GM23338 (cell line): ENCODE measurements around the gene KISS1R. TPM values are rescaled to one million over a fixed set of nuclear protein-coding genes. Genes with fewer than 3 reads are reported as not detected.

Experiments used
- ATAC-seq: fragments of 200-7000 bp; cut with Tn5 transposase; 3 replicates; pipeline ENCODE4 v1.9.1; 2020
- DNase-seq: peaks from one replicate; pipeline ENCODE4 v3.0.0-alpha.2; 2015; ENCODE audit warnings: low spot score
- H2AFZ ChIP-seq: fragments of 200-600 bp; sonication (generic); 2 replicates; pipeline ENCODE4 v1.8.0; 2016; ENCODE audit warnings: antibody characterized with exemption, mild to moderate bottlenecking, moderate library complexity
- H3F3A ChIP-seq: fragments of 200-600 bp; sonication (generic); replicated peaks from 2 replicates; pipeline ENCODE4 v1.8.0; 2017; ENCODE audit warnings: antibody characterized with exemption, mixed run types, low read depth
- H3K27ac ChIP-seq: fragments of 200-600 bp; sonication (generic); 2 replicates; pipeline ENCODE4 v1.6.1; 2016; ENCODE audit warnings: low read depth
- H3K27me3 ChIP-seq: fragments of 200-600 bp; sonication (generic); 2 replicates; pipeline ENCODE4 v1.8.0; 2016; ENCODE audit warnings: mild to moderate bottlenecking, mixed run types, moderate library complexity; ENCODE audit not compliant: insufficient read depth
- H3K36me3 ChIP-seq: fragments of 200-600 bp; sonication (generic); 2 replicates; pipeline ENCODE4 v1.8.0; 2016; ENCODE audit warnings: mild to moderate bottlenecking; ENCODE audit not compliant: insufficient read depth
- H3K4me1 ChIP-seq: fragments of 200-600 bp; sonication (generic); 2 replicates; pipeline ENCODE4 v1.8.0; 2016; ENCODE audit warnings: mild to moderate bottlenecking, moderate library complexity; ENCODE audit not compliant: insufficient read depth
- H3K4me2 ChIP-seq: fragments of 200-600 bp; sonication (generic); 2 replicates; pipeline ENCODE4 v1.7.1; 2017; ENCODE audit warnings: mixed run types
- H3K4me3 ChIP-seq: fragments of 200-600 bp; sonication (generic); 2 replicates; pipeline ENCODE4 v1.6.1; 2016; ENCODE audit warnings: mixed run types
- H3K79me2 ChIP-seq: fragments of 200-600 bp; sonication (generic); replicated peaks from 2 replicates; pipeline ENCODE4 v1.8.0; 2017; ENCODE audit warnings: mild to moderate bottlenecking; ENCODE audit not compliant: insufficient read depth
- H3K9me2 ChIP-seq: fragments of 200-600 bp; sonication (generic); 2 replicates; pipeline ENCODE4 v1.8.0; 2017; ENCODE audit not compliant: insufficient read depth
- H4K20me1 ChIP-seq: fragments of 200-600 bp; sonication (generic); replicated peaks from 2 replicates; pipeline ENCODE4 v1.8.0; 2017; ENCODE audit warnings: mild to moderate bottlenecking; ENCODE audit not compliant: insufficient read depth
- H3K27ac Mint-ChIP-seq: 2 replicates; pipeline ENCODE4 v1.8.0; 2020; ENCODE audit warnings: inconsistent platforms, mild to moderate bottlenecking, moderate library complexity, mixed read lengths
- H3K27me3 Mint-ChIP-seq: 3 replicates; pipeline ENCODE4 v1.8.0; 2022; ENCODE audit warnings: low read depth, mild to moderate bottlenecking, moderate library complexity, mixed read lengths, inconsistent platforms; ENCODE audit not compliant: insufficient read depth, poor library complexity
- H3K36me3 Mint-ChIP-seq: 3 replicates; pipeline ENCODE4 v1.8.0; 2021; ENCODE audit warnings: low read depth, mild to moderate bottlenecking, inconsistent platforms, moderate library complexity, mixed read lengths
- H3K4me1 Mint-ChIP-seq: 3 replicates; pipeline ENCODE4 v1.8.0; 2020; ENCODE audit warnings: mild to moderate bottlenecking, inconsistent platforms, mixed read lengths
- H3K4me3 Mint-ChIP-seq: 3 replicates; pipeline ENCODE4 v1.8.0; 2021; ENCODE audit warnings: moderate library complexity, mild to moderate bottlenecking, inconsistent platforms, mixed read lengths
- H3K9me3 Mint-ChIP-seq: 3 replicates; pipeline ENCODE4 v1.8.0; 2020; ENCODE audit warnings: moderate library complexity, mild to moderate bottlenecking, inconsistent platforms, mixed read lengths
- ETS1 ChIP-seq: IDR thresholded peaks from 2 replicates; pipeline ENCODE4 v1.6.1; 2016; ENCODE audit warnings: antibody characterized with exemption
- JUNB ChIP-seq: IDR thresholded peaks from one replicate; pipeline ENCODE4 v1.6.1; 2016; ENCODE audit warnings: antibody characterized with exemption; ENCODE audit not compliant: unreplicated experiment
- NANOG ChIP-seq: IDR thresholded peaks from 2 replicates; pipeline ENCODE4 v1.6.1; 2016; ENCODE audit warnings: antibody characterized with exemption, borderline replicate concordance
- POLR2AphosphoS5 ChIP-seq: IDR thresholded peaks from 2 replicates; pipeline ENCODE4 v1.6.1; 2016; ENCODE audit warnings: antibody characterized with exemption, low read depth
- STAT1 ChIP-seq: IDR thresholded peaks from one replicate; pipeline ENCODE4 v1.6.1; 2016; ENCODE audit warnings: antibody characterized with exemption; ENCODE audit not compliant: unreplicated experiment
- ZNF114 ChIP-seq: fragments of 250-450 bp; sonication (Bioruptor Pico); IDR thresholded peaks from 2 replicates; pipeline ENCODE4 v1.5.0; 2020; ENCODE audit warnings: mild to moderate bottlenecking, moderate library complexity
- ZNF331 ChIP-seq: fragments of 250-450 bp; sonication (Bioruptor Pico); IDR thresholded peaks from 2 replicates; pipeline ENCODE4 v1.5.0; 2020; ENCODE audit warnings: low read depth, mild to moderate bottlenecking, moderate library complexity
- ZNF462 ChIP-seq: fragments of 250-450 bp; sonication (Bioruptor Pico); IDR thresholded peaks from 2 replicates; pipeline ENCODE4 v1.5.0; 2020; ENCODE audit warnings: mild to moderate bottlenecking, moderate library complexity
- polyA plus RNA-seq: library from polyadenylated mRNA; unstranded; fragments of >200 nt; fragmentation: Nextera tagmentation; extraction: Ambion mirVana; gene quantifications from 2 replicates; pipeline ENCODE4 v1.2.1, GENCODE V29; 2016
- total RNA-seq: library from RNA; depleted of rRNA; stranded (reverse); fragments of >200 nt; shearing (Covaris generic); gene quantifications from 2 replicates; pipeline ENCODE4 v1.2.3, GENCODE V29; 2014

Gene KISS1R
- total and polyA plus RNA-seq, 2 experiments from 2014 or later: 0.78 to 4.0 TPM

DNA sequence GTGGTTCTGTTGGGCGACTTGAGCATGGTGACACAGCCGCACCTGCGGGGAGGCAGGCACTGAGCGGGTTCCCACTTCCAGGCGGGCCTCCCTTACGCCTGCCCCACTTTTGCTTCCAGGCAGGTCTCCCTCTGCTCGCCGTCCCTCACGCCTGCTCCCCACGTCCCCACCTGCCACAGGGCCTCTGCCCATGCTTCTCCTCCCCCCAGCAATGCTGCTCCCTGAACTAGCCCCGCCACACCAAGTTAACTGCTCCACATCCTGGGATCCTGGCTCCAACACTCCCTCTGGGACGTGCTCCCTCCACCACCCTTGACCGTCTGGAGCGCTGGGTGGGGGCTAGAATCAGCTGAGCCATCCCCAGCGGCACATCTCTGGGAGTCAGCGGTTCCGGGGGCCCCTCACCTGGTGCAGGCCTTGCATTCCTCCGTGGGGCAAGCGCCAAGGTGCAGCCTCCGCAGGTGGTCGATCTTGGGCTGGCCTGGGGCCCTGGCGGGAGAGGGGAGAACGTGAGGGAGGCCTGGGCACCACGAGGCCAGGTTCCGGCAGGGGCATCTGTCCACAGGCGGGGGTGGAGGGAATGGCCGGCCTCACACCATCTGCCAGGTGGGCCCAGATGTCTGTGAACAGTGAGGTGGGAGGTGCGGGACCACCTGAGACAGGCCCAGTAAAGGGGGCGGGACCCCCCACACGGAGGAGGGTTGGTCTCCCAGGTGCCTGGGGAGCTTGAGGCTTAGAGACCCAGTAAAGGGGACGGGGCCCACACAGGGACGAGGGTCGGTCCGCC lies 48.5 kb upstream of the KISS1R start:
- Mint-ChIP-seq H3K9me3 (peaks cover 11% of the 10 kb centered on the region), H3K27me3 (peaks cover 31% of the 10 kb centered on the region), H3K4me3 (no peak overlapping the region), H3K36me3 (peaks cover 39% of the 10 kb centered on the region), H3K27ac (no peak overlapping the region), H3K4me1 (peaks cover 5% of the 10 kb centered on the region)
- H4K20me1 ChIP-seq: peaks cover 9% of the 10 kb centered on the region; the same call in 1 of the 2 replicates
- no peaks in the 10 kb centered on the region for H3K9me2 ChIP-seq
- H3F3A ChIP-seq: peaks cover 28% of the 10 kb centered on the region
- ATAC-seq (no peak), DNase-seq (no peak)
- H3K4me1 ChIP-seq: no peaks in the 10 kb centered on the region
- H3K79me2 ChIP-seq: no peaks in the 10 kb centered on the region
- no peaks in the 10 kb centered on the region for H3K27me3 ChIP-seq
- no peak overlapping the region for H2AFZ ChIP-seq
- no peak for TF ChIP-seq STAT1
- no peak for TF ChIP-seq POLR2AphosphoS5
- no peak overlapping the region for H3K4me2 ChIP-seq
- H3K27ac ChIP-seq: no peak overlapping the region
- H3K4me3 ChIP-seq: no peak overlapping the region
- no peaks in the 10 kb centered on the region for H3K36me3 ChIP-seq

GRCh38 chr19:869245-870177 lies 47.6 kb upstream of the KISS1R start:
- H3F3A ChIP-seq: peaks cover 22% of the 10 kb centered on the region
- no peak overlapping the region for H3K4me3 Mint-ChIP-seq
- no peaks in the 10 kb centered on the region for H3K79me2 ChIP-seq
- no peaks in the 10 kb centered on the region for H3K27me3 ChIP-seq
- no peak for DNase-seq
- H3K27ac Mint-ChIP-seq: no peak overlapping the region
- H3K4me3 ChIP-seq: no peak overlapping the region
- peaks cover 9% of the 10 kb centered on the region; the same call in 1 of the 2 replicates for H4K20me1 ChIP-seq
- H3K9me2 ChIP-seq: no peaks in the 10 kb centered on the region
- peaks cover 42% of the 10 kb centered on the region for H3K36me3 Mint-ChIP-seq
- H2AFZ ChIP-seq: no peak overlapping the region
- H3K4me2 ChIP-seq: no peak overlapping the region
- no peaks in the 10 kb centered on the region for H3K4me1 ChIP-seq
- H3K36me3 ChIP-seq: no peaks in the 10 kb centered on the region
- H3K27ac ChIP-seq: no peak overlapping the region
- peaks cover 11% of the 10 kb centered on the region for H3K9me3 Mint-ChIP-seq
- ATAC-seq: no peak
- peaks cover 28% of the 10 kb centered on the region for H3K27me3 Mint-ChIP-seq
- H3K4me1 Mint-ChIP-seq: peaks cover 5% of the 10 kb centered on the region
- TF ChIP-seq ZNF114 (CRISPR knock-in tag): no peak
- no peak for TF ChIP-seq NANOG
- no peak for TF ChIP-seq STAT1
- no peak for TF ChIP-seq ETS1
- TF ChIP-seq ZNF462 (CRISPR knock-in tag): no peak
- no peak for TF ChIP-seq JUNB
- TF ChIP-seq ZNF331 (CRISPR knock-in tag): no peak
